K562 (cell line): ENCODE measurements around the gene CLCF1. TPM values are rescaled to one million over a fixed set of nuclear protein-coding genes. Genes with fewer than 3 reads are reported as not detected.

Experiments
- ATAC-seq: fragments of 200-7000 bp; cut with Tn5 transposase; 3 replicates; pipeline ENCODE4 v1.9.1; 2020; ENCODE audit warnings: moderate library complexity
- BruUV-seq: library from RNA; stranded (reverse); fragments of 400-500 nt; replicated peaks from 2 replicates; lab custom pipeline; 2021; lab: Mats Ljungman, UMichigan
- CTCF ChIA-PET: fragments of 300-600 bp; formaldehyde crosslinking; extraction: SDS; loops from one replicate; lab custom pipeline; 2021; ENCODE audit warnings: low intra/inter-chr PET ratio; lab: Yijun Ruan, JAX
- POLR2A ChIA-PET: fragments of 300-600, 350-650 bp; sonication (Branson Sonifier 250); formaldehyde crosslinking; extraction: SDS; loops from one replicate; lab custom pipeline; 2021; ENCODE audit warnings: antibody characterized with exemption, inconsistent platforms; lab: Yijun Ruan, JAX
- DNase-seq, 4 experiments: peaks; one replicate each; pipeline versions ENCODE4 v3.0.0 to v3.0.0-alpha.2; 2011 to 2018; ENCODE audit warnings: low spot score in 3 of 4, mixed read lengths in 3 of 4; ENCODE audit errors: extremely low read depth in 1 of 4
- FAIRE-seq: peaks from 2 replicates; lab custom pipeline; 2011; peaks lifted over from hg19 to GRCh38; lab: Jason Lieb, UNC
- H2AFZ ChIP-seq: 2 replicates; pipeline ENCODE4 v1.6.0; 2011; ENCODE audit warnings: low read depth, low read length, control low read depth, inconsistent platforms
- H3K27ac ChIP-seq: fragments of 200-600 bp; 3 replicates; pipeline ENCODE4 v1.8.0; 2011; ENCODE audit warnings: low read depth, mild to moderate bottlenecking, control low read depth, inconsistent platforms, low read length, moderate library complexity, mixed read lengths; ENCODE audit errors: extremely low read depth
- H3K27me3 ChIP-seq, 2 experiments: fragments of 300-600 bp in 1 of 2; 2 replicates in 1 of 2; 3 replicates in 1 of 2; pipeline versions ENCODE4 v1.6.0 to v1.8.0; 2011; ENCODE audit warnings: inconsistent platforms in 2 of 2, low read length in 2 of 2, mild to moderate bottlenecking in 1 of 2, mixed read lengths in 1 of 2, moderate library complexity in 1 of 2; ENCODE audit not compliant: control insufficient read depth in 2 of 2, insufficient read depth in 2 of 2
- H3K36me3 ChIP-seq: fragments of 300-600 bp; 3 replicates; pipeline ENCODE4 v1.8.0; 2011; ENCODE audit warnings: mild to moderate bottlenecking, low read length, inconsistent platforms; ENCODE audit not compliant: control insufficient read depth, insufficient read depth
- H3K4me1 ChIP-seq, 2 experiments: fragments of 200-600 bp in 1 of 2; replicated peaks in 1 of 2; 2 replicates in 1 of 2; 3 replicates in 1 of 2; pipeline versions ENCODE4 v1.5.1 to v1.8.0; 2011; ENCODE audit warnings: inconsistent platforms in 2 of 2, low read length in 2 of 2, mild to moderate bottlenecking in 1 of 2, mixed read lengths in 1 of 2, moderate library complexity in 1 of 2; ENCODE audit not compliant: control insufficient read depth in 2 of 2, insufficient read depth in 2 of 2
- H3K4me2 ChIP-seq: 2 replicates; pipeline ENCODE4 v1.6.1; 2011; ENCODE audit warnings: low read length, control low read depth, inconsistent platforms, mixed read lengths; ENCODE audit not compliant: insufficient read depth
- H3K4me3 ChIP-seq: fragments of 200-600 bp; sonication (generic), shearing (Covaris generic); 2 replicates; pipeline ENCODE4 v1.5.1; 2016; ENCODE audit warnings: control low read depth, inconsistent platforms
- H3K79me2 ChIP-seq: fragments of 200-600 bp; 3 replicates; pipeline ENCODE4 v1.8.0; 2011; ENCODE audit warnings: low read length, inconsistent platforms; ENCODE audit not compliant: control insufficient read depth, insufficient read depth
- H3K9ac ChIP-seq, 2 experiments: 2 replicates each; pipeline versions ENCODE4 v1.6.0 to v1.6.1; 2011; ENCODE audit warnings: low read depth in 2 of 2, low read length in 2 of 2, control low read depth in 1 of 2, inconsistent platforms in 1 of 2, mild to moderate bottlenecking in 1 of 2, mixed read lengths in 1 of 2; ENCODE audit not compliant: insufficient read depth in 1 of 2
- H3K9me1 ChIP-seq: one replicate; pipeline ENCODE4 v1.6.0; 2011; ENCODE audit warnings: inconsistent platforms, mild to moderate bottlenecking, low read length, moderate library complexity; ENCODE audit not compliant: control insufficient read depth, insufficient read depth
- H3K9me3 ChIP-seq: replicated peaks from 2 replicates; pipeline ENCODE4 v1.5.1; 2011; ENCODE audit warnings: low read depth, low read length, inconsistent platforms; ENCODE audit not compliant: control insufficient read depth, insufficient read depth
- H4K20me1 ChIP-seq: replicated peaks from 2 replicates; pipeline ENCODE4 v1.6.1; 2011; ENCODE audit warnings: low read length, inconsistent platforms, mixed read lengths; ENCODE audit not compliant: control insufficient read depth, insufficient read depth
- FOXO4 ChIP-seq: fragments of 450-650 bp; formaldehyde crosslinking; IDR thresholded peaks from 2 replicates; pipeline ENCODE4 v1.4.0; 2020; ENCODE audit warnings: mild to moderate bottlenecking, moderate library complexity
- MAX ChIP-seq: sonication (generic); formaldehyde crosslinking; IDR thresholded peaks from 2 replicates; pipeline ENCODE4 v1.9.0; 2022; ENCODE audit warnings: mild to moderate bottlenecking, missing genetic modification reagents
- MEIS2 ChIP-seq: fragments of 450-650 bp; IDR thresholded peaks from 2 replicates; pipeline ENCODE4 v1.6.1; 2014; ENCODE audit warnings: mild to moderate bottlenecking; ENCODE audit not compliant: partially characterized antibody
- NRF1 ChIP-seq, 2 experiments: fragments of 450-650 bp; IDR thresholded peaks in 1 of 2; conservative IDR thresholded peaks in 1 of 2; 2 replicates each; pipeline ENCODE4 v1.6.1; 2014; ENCODE audit warnings: mild to moderate bottlenecking in 2 of 2
- NUFIP1 ChIP-seq: fragments of 450-650 bp; IDR thresholded peaks from 2 replicates; pipeline ENCODE4 v1.6.1; 2018; ENCODE audit not compliant: partially characterized antibody
- SMC3 ChIP-seq: conservative IDR thresholded peaks from 2 replicates; pipeline ENCODE4 v1.6.1; 2011; ENCODE audit warnings: low read depth, low read length, improper control_type of control experiment; ENCODE audit not compliant: insufficient read depth
- TCF3 ChIP-seq: sonication (generic); formaldehyde crosslinking; IDR thresholded peaks from 2 replicates; pipeline ENCODE4 v1.4.0; 2020; ENCODE audit warnings: mild to moderate bottlenecking, missing genetic modification reagents
- whole genome bisulfite sequencing: fragments of 100-300 bp; shearing (Covaris generic); methylation state at CpG from one replicate; pipeline ENCODE4 v1.1.6; 2016; ENCODE audit warnings: low coverage, mixed read lengths; ENCODE audit not compliant: insufficient coverage; ENCODE audit errors: missing lambda C conversion rate; 5-methylcytosine and 5-hydroxymethylcytosine counted together
- in situ Hi-C: fragments of 300-500 bp; cut with MboI; formaldehyde crosslinking; loops from 4 replicates; pipeline ENCODE4 v1.15.0; 2018; ENCODE audit warnings: inconsistent platforms, mixed read lengths
- intact Hi-C: fragments of 100-400 bp; cut with micrococcal nuclease; formaldehyde crosslinking; loops from 2 replicates; pipeline ENCODE4 v1.14.2; 2022
- polyA plus RNA-seq, 8 experiments: library from polyadenylated mRNA; depleted of rRNA in 4 of 8; stranded (reverse) in 5 of 8; unstranded in 3 of 8; fragments of >200 nt; fragmentation: Nextera tagmentation in 2 of 8; fragmentation: Illumina TruSeq in 1 of 8; extraction: Ambion mirVana in 2 of 8; extraction: Trizol in 1 of 8; gene quantifications; 2 replicates each; pipeline versions ENCODE4 v1.2.1 to v1.2.3, GENCODE V29; 2011 to 2014; ENCODE audit warnings: inconsistent platforms in 1 of 8, missing spikeins in 1 of 8
- total RNA-seq, 7 experiments: library from RNA; depleted of rRNA in 6 of 7; stranded (reverse); fragments of >200 nt in 6 of 7; fragmentation: Illumina TruSeq in 2 of 7; extraction: Trizol in 2 of 7; gene quantifications; 2 replicates each; pipeline versions ENCODE4 v1.2.1 to v1.2.3, GENCODE V29; 2011 to 2021; ENCODE audit warnings: low replicate concordance in 1 of 7

CLCF1 gene
- total and polyA plus RNA-seq, 9 of the 15 experiments (the other 6 are each of a cell fraction or from before 2014, with no cell fraction given): 0.49 to 5.8 (median 3.0) TPM

DNA sequence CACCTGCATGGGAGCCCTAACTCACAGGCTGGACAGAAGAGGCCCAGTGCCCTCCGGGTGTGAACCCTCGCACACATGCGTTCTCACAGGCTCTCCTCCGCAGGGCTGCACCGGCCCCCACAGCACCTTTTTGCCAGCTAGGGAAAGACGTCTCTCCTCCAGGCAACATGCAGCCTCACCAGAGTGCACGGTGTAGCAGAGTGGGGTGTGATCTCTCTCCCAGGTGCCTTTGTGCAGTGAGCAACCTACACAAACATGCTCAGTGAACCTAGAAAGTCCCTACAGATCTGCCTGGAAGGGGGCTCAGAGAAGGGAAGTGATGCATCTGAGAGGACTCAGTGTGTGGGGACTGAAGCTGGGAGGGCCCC lies 38.4 kb upstream of the CLCF1 start:
- Histone ChIP-seq H4K20me1 (no peaks in the 10 kb centered on the region; the same call in 1 of the 2 replicates), H3K27me3 (no peaks in the 10 kb centered on the region), H3K9me3 (no peaks in the 10 kb centered on the region), H3K36me3 (no peaks in the 10 kb centered on the region), H3K4me2 (no peak overlapping the region; the same call in 1 of the 2 replicates), H3K79me2 (no peaks in the 10 kb centered on the region), H3K27ac (no peak overlapping the region), H3K4me3 (no peak overlapping the region), H3K9me1 (no peaks in the 10 kb centered on the region)
- DNase-seq (peak in 2 of 4 experiments; percentile 39 to 51), ATAC-seq (peak; percentile 34), FAIRE-seq (no peak)
- CTCF ChIA-PET: no interaction called here
- WGBS: 6% methylated on average over 7 of the region's 7 CpGs
- intact Hi-C loops (no loop called here), in situ Hi-C loops (no loop called here)
- TF ChIP-seq TCF3 (0 out of 2 replicates have a peak, but pooled peaks have one; percentile 16), MAX (CRISPR knock-in tag) (peak; percentile 21; the same call in 1 of the 2 replicates), MEIS2 (peak; percentile 47), FOXO4 (no peak), NRF1 (conservative IDR thresholded peaks at IDR 0.05 in 1 of 2, IDR thresholded peaks at IDR 0.05 in 1 of 2) (0 out of 4 replicates have a peak, but pooled peaks of 1 of the 2 experiments have one; percentile 26), NUFIP1 (no peak), SMC3 (0 out of 2 replicates have a peak, but pooled peaks have one; percentile 11)
- TF ChIP-seq, all 486 proteins: peak for 5
- no peak overlapping the region for H2AFZ ChIP-seq
- BruUV-seq: no TSS peak
- POLR2A ChIA-PET: interaction anchor here (0.5 to 3.0 kb wide), 7 partner anchors 9 to 842 kb away, joined by 3 to 19 read pairs (median 3); partner anchors contain the start of gene PPP1CA
- H3K9ac ChIP-seq: peak overlapping the region in 1 of 2 experiments; percentile 84; a peak in 2 of 4 replicates
- peaks cover 21 to 64% of the 10 kb centered on the region in 2 experiments for H3K4me1 ChIP-seq
